ENCODE data around the gene MUC12.
"Not testable (repeated sequence)": the region's sequence is repeated elsewhere in the genome, so short reads cannot be mapped to it uniquely, and the experiment has no call there.

Gene MUC12, protein sequence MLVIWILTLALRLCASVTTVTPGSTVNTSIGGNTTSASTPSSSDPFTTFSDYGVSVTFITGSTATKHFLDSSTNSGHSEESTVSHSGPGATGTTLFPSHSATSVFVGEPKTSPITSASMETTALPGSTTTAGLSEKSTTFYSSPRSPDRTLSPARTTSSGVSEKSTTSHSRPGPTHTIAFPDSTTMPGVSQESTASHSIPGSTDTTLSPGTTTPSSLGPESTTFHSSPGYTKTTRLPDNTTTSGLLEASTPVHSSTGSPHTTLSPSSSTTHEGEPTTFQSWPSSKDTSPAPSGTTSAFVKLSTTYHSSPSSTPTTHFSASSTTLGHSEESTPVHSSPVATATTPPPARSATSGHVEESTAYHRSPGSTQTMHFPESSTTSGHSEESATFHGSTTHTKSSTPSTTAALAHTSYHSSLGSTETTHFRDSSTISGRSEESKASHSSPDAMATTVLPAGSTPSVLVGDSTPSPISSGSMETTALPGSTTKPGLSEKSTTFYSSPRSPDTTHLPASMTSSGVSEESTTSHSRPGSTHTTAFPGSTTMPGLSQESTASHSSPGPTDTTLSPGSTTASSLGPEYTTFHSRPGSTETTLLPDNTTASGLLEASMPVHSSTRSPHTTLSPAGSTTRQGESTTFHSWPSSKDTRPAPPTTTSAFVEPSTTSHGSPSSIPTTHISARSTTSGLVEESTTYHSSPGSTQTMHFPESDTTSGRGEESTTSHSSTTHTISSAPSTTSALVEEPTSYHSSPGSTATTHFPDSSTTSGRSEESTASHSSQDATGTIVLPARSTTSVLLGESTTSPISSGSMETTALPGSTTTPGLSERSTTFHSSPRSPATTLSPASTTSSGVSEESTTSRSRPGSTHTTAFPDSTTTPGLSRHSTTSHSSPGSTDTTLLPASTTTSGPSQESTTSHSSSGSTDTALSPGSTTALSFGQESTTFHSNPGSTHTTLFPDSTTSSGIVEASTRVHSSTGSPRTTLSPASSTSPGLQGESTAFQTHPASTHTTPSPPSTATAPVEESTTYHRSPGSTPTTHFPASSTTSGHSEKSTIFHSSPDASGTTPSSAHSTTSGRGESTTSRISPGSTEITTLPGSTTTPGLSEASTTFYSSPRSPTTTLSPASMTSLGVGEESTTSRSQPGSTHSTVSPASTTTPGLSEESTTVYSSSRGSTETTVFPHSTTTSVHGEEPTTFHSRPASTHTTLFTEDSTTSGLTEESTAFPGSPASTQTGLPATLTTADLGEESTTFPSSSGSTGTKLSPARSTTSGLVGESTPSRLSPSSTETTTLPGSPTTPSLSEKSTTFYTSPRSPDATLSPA (N-terminal part only)

DNA sequence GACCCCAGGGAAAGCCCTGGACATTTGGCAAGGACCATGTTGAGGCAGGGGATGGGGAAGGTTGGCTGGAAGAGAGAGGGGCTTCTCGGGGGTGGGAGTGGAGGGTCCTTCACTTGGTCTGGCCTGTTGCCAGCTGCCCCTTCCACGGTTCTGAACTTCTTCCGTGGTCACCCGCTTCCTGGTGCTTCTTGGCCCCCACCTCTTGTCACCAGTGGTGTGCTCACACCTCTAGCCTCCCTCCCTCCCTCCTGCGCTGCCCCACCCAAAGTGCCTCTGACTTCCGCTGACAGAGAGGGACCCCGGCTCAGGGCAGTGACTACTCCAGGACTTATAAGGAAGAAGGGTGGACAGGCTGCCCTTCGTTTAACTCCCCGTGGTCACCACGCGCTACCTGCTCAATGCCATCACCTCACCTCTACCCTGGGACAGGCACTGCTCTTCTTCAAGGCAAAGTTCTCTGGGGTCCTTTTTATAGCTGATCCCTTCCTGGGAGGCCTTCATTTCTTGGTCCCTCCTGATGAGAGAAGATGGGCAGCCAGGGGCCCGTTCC, at the start of gene MUC12:
Gene MUC12 (plus strand): TSS at position 500 of the 550 bp plus-strand sequence. CDS start 58 bp downstream, outside the sequence.
- DNase-seq (ENCODE audit: low read depth) = no peak
- TF ChIP-seq, protein P1, sequence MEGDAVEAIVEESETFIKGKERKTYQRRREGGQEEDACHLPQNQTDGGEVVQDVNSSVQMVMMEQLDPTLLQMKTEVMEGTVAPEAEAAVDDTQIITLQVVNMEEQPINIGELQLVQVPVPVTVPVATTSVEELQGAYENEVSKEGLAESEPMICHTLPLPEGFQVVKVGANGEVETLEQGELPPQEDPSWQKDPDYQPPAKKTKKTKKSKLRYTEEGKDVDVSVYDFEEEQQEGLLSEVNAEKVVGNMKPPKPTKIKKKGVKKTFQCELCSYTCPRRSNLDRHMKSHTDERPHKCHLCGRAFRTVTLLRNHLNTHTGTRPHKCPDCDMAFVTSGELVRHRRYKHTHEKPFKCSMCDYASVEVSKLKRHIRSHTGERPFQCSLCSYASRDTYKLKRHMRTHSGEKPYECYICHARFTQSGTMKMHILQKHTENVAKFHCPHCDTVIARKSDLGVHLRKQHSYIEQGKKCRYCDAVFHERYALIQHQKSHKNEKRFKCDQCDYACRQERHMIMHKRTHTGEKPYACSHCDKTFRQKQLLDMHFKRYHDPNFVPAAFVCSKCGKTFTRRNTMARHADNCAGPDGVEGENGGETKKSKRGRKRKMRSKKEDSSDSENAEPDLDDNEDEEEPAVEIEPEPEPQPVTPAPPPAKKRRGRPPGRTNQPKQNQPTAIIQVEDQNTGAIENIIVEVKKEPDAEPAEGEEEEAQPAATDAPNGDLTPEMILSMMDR (conservative IDR thresholded peaks at IDR 0.05; ENCODE audit: low read length) = no peak
- H3K4me3 ChIP-seq (ENCODE audit: low read length) = no peak within 1 kb of the TSS

DNA sequence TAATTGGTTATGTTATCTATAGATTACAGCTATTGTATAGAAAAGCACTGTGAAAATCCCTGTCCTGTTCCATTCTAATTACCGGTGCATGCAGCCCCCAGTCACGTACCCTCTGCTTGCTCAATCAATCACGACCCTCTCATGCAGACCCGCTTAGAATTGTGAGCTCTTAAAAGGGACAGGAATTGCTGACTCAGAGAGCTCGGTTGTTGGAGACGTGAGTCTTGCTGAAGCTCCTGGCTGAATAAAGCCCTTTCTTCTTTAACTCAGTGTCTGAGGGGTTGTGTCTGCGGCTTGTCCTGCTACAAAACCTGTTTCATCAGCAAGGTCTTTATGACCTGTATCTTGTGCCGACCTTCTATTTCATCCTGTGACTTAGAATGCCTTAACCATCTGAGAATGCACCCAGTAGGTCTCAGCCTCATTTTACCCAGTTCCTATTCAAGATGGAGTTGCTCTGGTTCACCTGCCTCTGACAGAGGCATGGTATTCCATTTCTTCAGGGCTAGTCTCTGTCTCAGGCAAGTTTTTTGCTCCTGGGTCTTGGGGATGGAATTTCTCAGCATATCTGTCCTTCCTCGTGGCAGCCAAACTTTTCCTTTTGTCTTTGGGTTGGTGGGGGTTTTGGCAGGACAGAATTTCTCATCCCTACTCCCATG, 49.5 kb upstream of the MUC12 start:
- H3K4me3 ChIP-seq (ENCODE audit: low read length); DNase-seq (ENCODE audit: low read depth): not testable (repeated sequence)

DNA sequence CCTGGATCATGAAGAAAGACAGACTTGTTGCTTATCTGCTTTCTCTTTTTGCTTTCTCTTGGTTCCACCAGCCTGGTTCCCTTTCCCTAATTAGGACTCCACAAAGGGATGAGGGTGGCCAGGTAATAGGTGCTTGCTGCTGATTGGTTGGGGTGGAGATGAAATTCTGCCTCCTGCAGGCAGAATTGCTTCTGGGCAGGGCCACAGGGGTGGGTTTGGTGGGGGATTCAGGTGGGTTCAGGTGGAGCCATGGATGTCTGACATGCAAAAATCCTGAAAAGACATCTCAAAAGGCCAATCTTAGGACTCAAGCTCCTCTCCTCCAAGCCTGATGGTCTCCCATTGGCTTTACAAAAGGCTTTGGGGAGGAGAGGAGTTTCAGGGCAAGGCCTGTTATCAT, 48.3 kb upstream of the MUC12 start:
- no peak overlapping the region for H3K4me3 ChIP-seq (ENCODE audit: low read length)
- TF ChIP-seq, protein P1 (conservative IDR thresholded peaks at IDR 0.05; ENCODE audit: low read length) = no peak
- no peak for DNase-seq (ENCODE audit: low read depth)

DNA sequence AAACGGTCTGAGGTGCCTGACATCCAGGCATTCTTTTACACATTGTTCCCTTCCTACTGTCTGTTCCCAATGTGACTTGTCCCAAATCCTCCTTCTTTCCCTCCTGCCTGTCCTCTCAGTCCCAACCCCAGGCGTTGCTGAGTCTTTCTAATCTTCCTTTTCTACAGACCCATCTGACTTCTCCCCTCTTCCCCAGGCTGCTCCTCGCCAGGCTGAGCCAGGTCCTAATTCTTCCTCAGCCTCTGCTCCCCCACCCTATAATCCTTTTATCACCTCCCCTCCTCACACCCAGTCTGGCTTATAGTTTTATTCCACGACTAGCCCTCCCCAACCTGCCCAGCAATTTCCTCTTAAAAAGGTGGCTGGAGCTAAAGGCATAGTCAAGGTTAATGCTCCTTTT, 45.7 kb upstream of the MUC12 start:
- not testable (repeated sequence) for DNase-seq (ENCODE audit: low read depth); H3K4me3 ChIP-seq (ENCODE audit: low read length)

DNA sequence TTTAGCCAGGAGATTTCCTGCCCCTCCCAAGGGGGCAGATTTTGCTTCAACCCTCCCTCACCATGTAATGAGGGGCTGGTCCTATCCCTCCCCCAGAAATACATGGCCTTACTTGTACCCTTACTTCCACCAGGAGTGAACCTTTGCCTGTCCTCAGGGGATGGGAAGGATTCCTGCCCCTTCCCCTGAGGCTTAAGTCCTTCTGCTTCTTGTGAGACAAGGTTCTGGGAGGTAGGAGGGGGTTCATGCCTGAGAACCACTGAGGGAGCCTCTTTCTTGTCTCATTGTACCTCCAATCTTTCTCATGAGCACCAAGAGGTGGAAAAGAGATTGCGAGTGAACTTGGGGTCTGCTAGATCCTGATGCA, 39.6 kb upstream of the MUC12 start:
- TF ChIP-seq, protein P1 (conservative IDR thresholded peaks at IDR 0.05; ENCODE audit: low read length) = no peak
- H3K4me3 ChIP-seq (ENCODE audit: low read length) = no peak overlapping the region
- DNase-seq (ENCODE audit: low read depth) = no peak

DNA sequence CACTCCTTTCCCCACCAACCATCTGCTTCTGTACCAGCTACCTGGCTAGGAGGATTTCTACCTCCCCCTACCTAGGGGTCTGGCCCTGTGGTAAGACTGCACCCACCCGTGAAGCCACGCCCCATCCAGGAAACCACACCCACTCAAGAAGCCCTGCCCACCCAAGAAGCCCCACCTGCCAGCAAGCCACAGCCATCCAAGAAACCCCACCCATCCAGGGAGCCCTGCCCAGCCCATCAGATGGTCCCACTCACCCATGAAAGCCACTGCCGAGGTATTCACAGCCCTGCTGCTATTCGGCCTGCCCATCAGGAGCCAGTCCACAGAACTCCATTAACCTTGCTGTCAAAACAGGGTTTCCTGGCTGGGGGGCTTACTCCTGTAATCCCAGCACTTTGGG, 35.6 kb upstream of the MUC12 start:
- DNase-seq (ENCODE audit: low read depth) = no peak
- H3K4me3 ChIP-seq (ENCODE audit: low read length) = no peak overlapping the region
- TF ChIP-seq, protein P1 (conservative IDR thresholded peaks at IDR 0.05; ENCODE audit: low read length) = no peak

DNA sequence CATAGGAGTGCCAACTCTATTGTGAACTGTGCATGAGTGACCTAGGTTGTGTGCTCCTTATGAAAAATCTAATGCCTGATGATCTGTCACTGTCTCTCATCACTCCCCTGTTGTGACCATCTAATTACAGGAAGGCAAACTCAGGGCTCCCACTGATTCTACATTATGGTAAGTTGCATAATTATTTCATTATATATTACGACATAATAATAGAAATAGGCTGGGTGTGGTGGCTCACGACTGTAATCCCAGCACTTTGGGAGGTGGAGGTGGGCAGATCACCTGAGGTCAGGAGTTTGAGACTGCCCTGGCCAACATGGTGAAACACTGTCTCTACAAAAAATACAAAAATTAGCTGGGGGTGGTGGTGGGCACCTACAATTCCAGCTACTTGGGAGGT, 34.0 kb upstream of the MUC12 start:
- H3K4me3 ChIP-seq (ENCODE audit: low read length); DNase-seq (ENCODE audit: low read depth): not testable (repeated sequence)

DNA sequence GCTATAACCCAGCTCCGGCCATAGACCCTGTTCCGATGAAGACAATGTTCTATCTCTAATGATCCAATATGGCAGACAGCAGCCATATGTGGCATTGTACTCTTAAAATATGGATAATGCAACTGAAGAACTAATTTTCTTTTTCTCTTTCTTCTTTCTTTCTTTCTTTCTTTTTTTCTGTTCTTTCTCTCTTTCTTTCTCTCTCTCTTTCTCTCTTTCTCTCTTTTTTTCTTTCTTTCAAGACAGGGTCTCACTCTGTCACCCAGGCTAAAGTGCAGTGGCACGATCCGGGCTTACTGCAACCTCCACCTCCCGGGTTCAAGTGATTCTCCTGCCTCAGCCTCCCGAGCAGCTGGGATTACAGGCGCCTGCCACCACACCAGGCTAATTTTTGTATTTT, 33.2 kb upstream of the MUC12 start:
- not testable (repeated sequence) for DNase-seq (ENCODE audit: low read depth); H3K4me3 ChIP-seq (ENCODE audit: low read length)
